ENCODE results near the gene OR2T10.

OR2T10 gene

GRCh38 chr1:248621770-248622169 is 24.3 kb upstream of the OR2T10 start:
- Mint-ChIP-seq H3K36me3 (ENCODE audit: low read depth) (no peaks in the 10 kb centered on the region), H3K4me1 (ENCODE audit: low read depth) (no peaks in the 10 kb centered on the region), H3K9me3 (no peaks in the 10 kb centered on the region), H3K27me3 (no peaks in the 10 kb centered on the region), H3K27ac (no peak overlapping the region), H3K4me3 (no peak overlapping the region)
- intact Hi-C loops (cut with micrococcal nuclease): loop anchor here (1.0 to 5.0 kb wide), 2 partner anchors 81 to 186 kb away; partner anchors contain the start of gene OR14I1

GRCh38 chr1:248618878-248619277 is 21.4 kb upstream of the OR2T10 start:
- Mint-ChIP-seq H3K27ac (no peak overlapping the region), H3K9me3 (no peaks in the 10 kb centered on the region), H3K4me1 (ENCODE audit: low read depth) (no peaks in the 10 kb centered on the region), H3K4me3 (no peak overlapping the region), H3K36me3 (ENCODE audit: low read depth) (no peaks in the 10 kb centered on the region), H3K27me3 (no peaks in the 10 kb centered on the region)
- intact Hi-C loops (cut with micrococcal nuclease): no loop called here

GRCh38 chr1:248618119-248618518 is 20.6 kb upstream of the OR2T10 start:
- Mint-ChIP-seq H3K27ac (no peak overlapping the region), H3K9me3 (no peaks in the 10 kb centered on the region), H3K36me3 (ENCODE audit: low read depth) (no peaks in the 10 kb centered on the region), H3K4me1 (ENCODE audit: low read depth) (no peaks in the 10 kb centered on the region), H3K4me3 (no peak overlapping the region), H3K27me3 (no peaks in the 10 kb centered on the region)
- intact Hi-C loops (cut with micrococcal nuclease): no loop called here

- peaks cover 7% of the 10 kb centered on the region for H3K4me1 Mint-ChIP-seq (ENCODE audit: low read depth)
- intact Hi-C loops (cut with micrococcal nuclease): loop anchor here (5.0 kb wide), 1 partner anchor 211 kb away; the partner anchor contains the start of gene OR2T1
- H3K27me3 Mint-ChIP-seq: no peaks in the 10 kb centered on the region
- no peak overlapping the region for H3K4me3 Mint-ChIP-seq
- no peaks in the 10 kb centered on the region for H3K9me3 Mint-ChIP-seq
- H3K27ac Mint-ChIP-seq: no peak overlapping the region
- no peaks in the 10 kb centered on the region for H3K36me3 Mint-ChIP-seq (ENCODE audit: low read depth)
Measured at GRCh38 chr1:248613742-248614141, 16.2 kb upstream of the OR2T10 start.

GRCh38 chr1:248611883-248612414 is 14.4 kb upstream of the OR2T10 start:
- intact Hi-C loops (cut with micrococcal nuclease): loop anchor here (5.0 kb wide), 1 partner anchor 210 kb away; the partner anchor contains the start of gene OR2T1
- Mint-ChIP-seq H3K4me3 (no peak overlapping the region), H3K27me3 (no peaks in the 10 kb centered on the region), H3K9me3 (no peaks in the 10 kb centered on the region), H3K27ac (no peak overlapping the region), H3K4me1 (ENCODE audit: low read depth) (peaks cover 7% of the 10 kb centered on the region), H3K36me3 (ENCODE audit: low read depth) (no peaks in the 10 kb centered on the region)

GRCh38 chr1:248610301-248610700 is 12.8 kb upstream of the OR2T10 start:
- Mint-ChIP-seq H3K27me3 (no peaks in the 10 kb centered on the region), H3K36me3 (ENCODE audit: low read depth) (no peaks in the 10 kb centered on the region), H3K4me1 (ENCODE audit: low read depth) (peaks cover 7% of the 10 kb centered on the region), H3K4me3 (no peak overlapping the region), H3K27ac (no peak overlapping the region), H3K9me3 (no peaks in the 10 kb centered on the region)
- intact Hi-C loops (cut with micrococcal nuclease): loop anchor here (5.0 kb wide), 1 partner anchor 208 kb away; the partner anchor contains the start of gene OR2T1

GRCh38 chr1:248599396-248599795 is 1.9 kb upstream of the OR2T10 start:
- peaks cover 12% of the 10 kb centered on the region for H3K4me1 Mint-ChIP-seq (ENCODE audit: low read depth)
- no peaks in the 10 kb centered on the region for H3K27me3 Mint-ChIP-seq
- intact Hi-C loops (cut with micrococcal nuclease): no loop called here
- H3K36me3 Mint-ChIP-seq (ENCODE audit: low read depth): no peaks in the 10 kb centered on the region
- H3K27ac Mint-ChIP-seq: no peak overlapping the region
- H3K9me3 Mint-ChIP-seq: no peaks in the 10 kb centered on the region
- H3K4me3 Mint-ChIP-seq: no peak overlapping the region

- peaks cover 12% of the 10 kb centered on the region for H3K4me1 Mint-ChIP-seq (ENCODE audit: low read depth)
- intact Hi-C loops (cut with micrococcal nuclease): no loop called here
- no peaks in the 10 kb centered on the region for H3K27me3 Mint-ChIP-seq
- H3K4me3 Mint-ChIP-seq: no peak overlapping the region
- no peaks in the 10 kb centered on the region for H3K36me3 Mint-ChIP-seq (ENCODE audit: low read depth)
- H3K9me3 Mint-ChIP-seq: no peaks in the 10 kb centered on the region
- H3K27ac Mint-ChIP-seq: no peak overlapping the region
Measured at GRCh38 chr1:248596615-248597014, 885 bp downstream of the OR2T10 start.

- Mint-ChIP-seq H3K27ac (no peak overlapping the region), H3K36me3 (ENCODE audit: low read depth) (no peaks in the 10 kb centered on the region), H3K27me3 (no peaks in the 10 kb centered on the region), H3K9me3 (no peaks in the 10 kb centered on the region), H3K4me1 (ENCODE audit: low read depth) (peaks cover 12% of the 10 kb centered on the region), H3K4me3 (no peak overlapping the region)
- intact Hi-C loops (cut with micrococcal nuclease): no loop called here
Measured at GRCh38 chr1:248593226-248593625, 4.3 kb downstream of the OR2T10 start.

- Mint-ChIP-seq H3K27me3 (no peaks in the 10 kb centered on the region), H3K9me3 (no peaks in the 10 kb centered on the region), H3K4me3 (no peak overlapping the region), H3K36me3 (ENCODE audit: low read depth) (no peaks in the 10 kb centered on the region), H3K27ac (no peak overlapping the region), H3K4me1 (ENCODE audit: low read depth) (peaks cover 12% of the 10 kb centered on the region)
- intact Hi-C loops (cut with micrococcal nuclease): no loop called here
Measured at GRCh38 chr1:248592655-248593054, 4.8 kb downstream of the OR2T10 start.

- no peaks in the 10 kb centered on the region for H3K27me3 Mint-ChIP-seq
- no peaks in the 10 kb centered on the region for H3K4me1 Mint-ChIP-seq (ENCODE audit: low read depth)
- H3K9me3 Mint-ChIP-seq: no peaks in the 10 kb centered on the region
- H3K27ac Mint-ChIP-seq: no peak overlapping the region
- intact Hi-C loops (cut with micrococcal nuclease): no loop called here
- H3K4me3 Mint-ChIP-seq: no peak overlapping the region
- H3K36me3 Mint-ChIP-seq (ENCODE audit: low read depth): no peaks in the 10 kb centered on the region
Measured at GRCh38 chr1:248590055-248590454, 7.4 kb downstream of the OR2T10 start.

- H3K4me3 Mint-ChIP-seq: no peak overlapping the region
- intact Hi-C loops (cut with micrococcal nuclease): no loop called here
- no peaks in the 10 kb centered on the region for H3K36me3 Mint-ChIP-seq (ENCODE audit: low read depth)
- H3K9me3 Mint-ChIP-seq: no peaks in the 10 kb centered on the region
- no peaks in the 10 kb centered on the region for H3K27me3 Mint-ChIP-seq
- no peak overlapping the region for H3K27ac Mint-ChIP-seq
- no peaks in the 10 kb centered on the region for H3K4me1 Mint-ChIP-seq (ENCODE audit: low read depth)
Measured at GRCh38 chr1:248589334-248589733, 8.2 kb downstream of the OR2T10 start.

GRCh38 chr1:248585266-248585665 is 12.2 kb downstream of the OR2T10 start:
- no peak overlapping the region for H3K27ac Mint-ChIP-seq

GRCh38 chr1:248576260-248576980 is 21.1 kb downstream of the OR2T10 start:
- Mint-ChIP-seq H3K9me3 (no peaks in the 10 kb centered on the region), H3K4me1 (ENCODE audit: low read depth) (peaks cover 27% of the 10 kb centered on the region), H3K27me3 (peaks cover 2% of the 10 kb centered on the region), H3K4me3 (no peak overlapping the region), H3K27ac (peak overlapping the region; percentile 37), H3K36me3 (ENCODE audit: low read depth) (no peaks in the 10 kb centered on the region)
- intact Hi-C loops (cut with micrococcal nuclease): no loop called here

More at GRCh38 chr1:248585266-248585665, 12.2 kb downstream of the OR2T10 start:
- no peaks in the 10 kb centered on the region for H3K4me1 Mint-ChIP-seq (ENCODE audit: low read depth)
- no peak overlapping the region for H3K4me3 Mint-ChIP-seq
- peaks cover 2% of the 10 kb centered on the region for H3K27me3 Mint-ChIP-seq
- no peaks in the 10 kb centered on the region for H3K9me3 Mint-ChIP-seq
- no peaks in the 10 kb centered on the region for H3K36me3 Mint-ChIP-seq (ENCODE audit: low read depth)
- intact Hi-C loops (cut with micrococcal nuclease): no loop called here

Measured in dendritic cell treated with granulocyte-macrophage colony-stimulating factor and Interleukin-4, amounts not matched to agents 40 ng/mL and 50 ng/mL, for 4 days (primary cell).